Muscle of leg (tissue), 11 donors: Measurements from ENCODE around the gene INPP5A. TPM values are rescaled to one million over a fixed set of nuclear protein-coding genes. Genes with fewer than 3 reads are reported as not detected.

Experiments used
- DNase-seq: peaks from one replicate; pipeline ENCODE4 v3.0.0; 2013
- H3K27ac ChIP-seq: one replicate; pipeline ENCODE4 v1.5.1; 2013; ENCODE audit warnings: mild to moderate bottlenecking, low read length, control low read depth
- H3K27me3 ChIP-seq: one replicate; pipeline ENCODE4 v1.6.1; 2013; ENCODE audit warnings: low read length; ENCODE audit not compliant: control insufficient read depth, insufficient read depth
- H3K36me3 ChIP-seq: one replicate; pipeline ENCODE4 v1.6.1; 2013; ENCODE audit warnings: low read length; ENCODE audit not compliant: control insufficient read depth, insufficient read depth
- H3K4me1 ChIP-seq: one replicate; pipeline ENCODE4 v1.6.1; 2013; ENCODE audit warnings: low read length; ENCODE audit not compliant: control insufficient read depth, insufficient read depth
- H3K4me3 ChIP-seq: one replicate; pipeline ENCODE4 v1.5.1; 2013; ENCODE audit warnings: low read length, control low read depth
- H3K9me3 ChIP-seq: replicated peaks from 2 replicates; pipeline ENCODE4 v1.6.1; 2013; ENCODE audit warnings: low read depth, low read length; ENCODE audit not compliant: control insufficient read depth
- WGBS: methylation state at CpG from one replicate; pipeline ENCODE4 v1.1.5; 2013; ENCODE audit warnings: missing lambda C conversion rate; ENCODE audit not compliant: insufficient coverage; 5-methylcytosine and 5-hydroxymethylcytosine counted together
- polyA plus RNA-seq, 8 donors: library from polyadenylated mRNA; unstranded; fragments of 120-200 nt; gene quantifications; one replicate each; pipeline versions ENCODE4 v1.2.1 to v1.2.3, GENCODE V29; 2013; ENCODE audit warnings: inconsistent platforms in 1 of 8, low replicate concordance in 1 of 8; ENCODE audit not compliant: insufficient read length in 8 of 8, insufficient read depth in 1 of 8
- total RNA-seq: library from RNA; stranded (reverse); fragments of 120-200 nt; gene quantifications from one replicate; pipeline ENCODE4 v1.2.4, GENCODE V29; 2013

Gene INPP5A
- total and polyA plus RNA-seq, 9 donors = 34.1 to 56.2 (median 44.7) TPM

DNA sequence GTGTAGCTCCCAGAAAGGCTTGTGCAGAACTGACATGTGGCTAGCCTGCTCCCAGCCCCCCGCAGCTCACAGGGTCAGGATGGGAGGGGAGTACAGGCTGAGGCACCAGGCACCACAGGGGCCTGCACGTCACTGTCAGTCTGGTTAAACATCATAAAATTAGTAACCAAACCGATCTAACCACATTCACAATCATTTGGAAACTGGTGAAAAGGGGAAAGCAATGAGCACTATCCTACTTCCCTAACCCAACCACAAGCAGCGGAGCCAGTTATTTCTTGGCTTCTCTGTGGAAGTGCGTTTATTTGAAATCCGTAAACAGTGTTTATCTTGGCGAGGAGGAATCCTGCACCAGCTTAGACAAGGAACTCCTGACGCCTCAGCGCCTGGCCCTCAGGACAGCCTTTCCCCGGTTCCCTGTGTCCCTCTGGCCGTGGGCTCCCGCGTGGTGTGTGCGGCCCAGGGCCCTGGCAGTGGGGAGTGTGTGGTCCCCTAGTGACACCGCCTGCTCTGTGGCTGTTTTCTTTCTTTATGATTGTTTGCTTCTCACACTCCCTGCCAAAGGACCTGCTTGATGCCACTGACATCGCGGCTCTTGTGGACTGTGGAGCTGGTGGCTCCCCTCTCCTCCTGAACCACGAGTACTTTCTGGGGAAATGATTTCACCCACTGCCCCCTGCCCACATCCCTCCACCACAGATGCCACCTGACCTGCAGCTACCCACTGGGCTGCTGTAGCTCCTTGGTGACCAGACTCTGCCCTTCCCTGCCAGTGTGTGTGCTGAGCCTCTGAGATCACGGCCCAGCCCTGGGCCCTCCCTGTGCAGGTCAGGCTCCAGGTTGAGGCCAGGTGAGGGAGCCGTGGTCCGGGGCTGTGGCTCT is 38.0 kb downstream of the INPP5A start:
- no peaks in the 10 kb centered on the region for H3K36me3 ChIP-seq
- no peaks in the 10 kb centered on the region for H3K27me3 ChIP-seq
- H3K4me3 ChIP-seq = no peak overlapping the region
- WGBS = 50% methylated on average over 8 of the region's 21 CpGs
- no peaks in the 10 kb centered on the region for H3K9me3 ChIP-seq
- peak; percentile 77 for DNase-seq
- peaks cover 38% of the 10 kb centered on the region for H3K4me1 ChIP-seq
- no peak overlapping the region for H3K27ac ChIP-seq

DNA sequence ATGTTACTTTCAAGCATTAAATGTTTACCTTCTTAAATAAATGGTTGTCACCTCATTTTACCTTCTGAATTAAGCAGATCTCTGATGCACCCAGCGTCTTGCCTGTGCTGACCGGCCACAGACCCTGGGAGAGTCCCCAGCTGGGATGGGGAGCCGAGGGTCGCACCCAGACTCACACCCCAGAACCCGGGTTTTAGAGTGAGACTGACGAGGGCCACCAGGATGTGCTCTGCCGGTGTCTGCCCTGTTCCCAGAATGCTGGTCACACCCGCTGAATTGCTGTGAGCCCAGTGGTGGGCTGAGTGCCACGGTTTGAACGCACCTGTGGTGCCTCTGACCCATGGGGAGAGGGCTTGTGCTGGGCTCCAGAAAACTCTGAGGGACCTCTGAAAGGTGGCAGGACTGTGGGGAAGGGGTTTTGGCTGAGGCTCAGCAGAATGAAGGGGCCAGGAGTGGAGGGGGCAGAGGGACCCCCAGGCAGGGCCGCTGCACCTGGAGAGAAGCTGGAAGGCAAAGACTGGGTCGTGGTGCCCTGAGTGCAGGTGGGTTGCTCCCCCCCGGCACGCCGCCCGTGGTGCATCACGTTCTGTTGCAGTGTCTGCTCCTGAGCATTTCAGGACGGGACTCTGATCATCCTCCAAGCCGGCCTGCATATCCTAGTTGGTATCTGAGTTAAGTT is 39.2 kb downstream of the INPP5A start:
- 81% methylated on average over 19 of the region's 19 CpGs for WGBS
- Histone ChIP-seq H3K27me3 (no peaks in the 10 kb centered on the region), H3K4me1 (peaks cover 34% of the 10 kb centered on the region), H3K36me3 (no peaks in the 10 kb centered on the region), H3K4me3 (no peak overlapping the region), H3K9me3 (no peaks in the 10 kb centered on the region), H3K27ac (no peak overlapping the region)
- no peak for DNase-seq

DNA sequence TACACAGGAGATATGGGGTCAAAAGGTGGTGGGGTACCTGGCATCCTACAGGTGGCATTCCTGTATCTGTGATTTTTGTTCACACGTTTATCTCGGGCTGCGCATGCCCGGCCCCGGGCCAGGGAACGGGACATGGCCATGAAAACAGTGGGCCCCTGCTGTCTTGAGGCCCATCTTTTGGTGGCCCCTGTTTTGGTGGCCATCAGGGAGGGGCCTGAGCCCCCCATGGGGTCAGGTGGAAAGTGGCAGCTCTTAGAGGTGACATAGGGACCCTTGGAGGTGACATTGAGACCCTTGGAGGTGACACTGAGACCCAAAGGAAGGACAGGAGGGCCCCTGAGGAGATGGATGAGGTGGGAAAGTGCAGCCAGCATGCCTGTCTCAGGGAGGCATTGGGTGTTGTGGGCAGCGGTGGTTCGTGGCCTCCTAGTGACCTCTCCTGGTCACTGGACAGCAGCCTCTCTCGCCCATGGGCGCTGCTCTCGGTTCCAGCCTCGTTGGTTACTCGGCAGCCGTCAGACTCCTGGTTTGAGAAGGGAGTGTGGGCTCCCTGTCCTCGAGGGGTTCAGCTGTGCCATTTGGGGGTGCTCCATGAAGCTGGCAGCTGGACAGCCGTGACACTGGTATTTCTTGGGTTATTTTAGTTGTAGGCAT is 39.9 kb downstream of the INPP5A start:
- H3K4me1 ChIP-seq = peaks cover 28% of the 10 kb centered on the region
- H3K27me3 ChIP-seq = no peaks in the 10 kb centered on the region
- no peak for DNase-seq
- H3K9me3 ChIP-seq = no peaks in the 10 kb centered on the region
- WGBS = 72% methylated on average over 16 of the region's 16 CpGs
- no peaks in the 10 kb centered on the region for H3K36me3 ChIP-seq
- no peak overlapping the region for H3K27ac ChIP-seq
- no peak overlapping the region for H3K4me3 ChIP-seq

DNA sequence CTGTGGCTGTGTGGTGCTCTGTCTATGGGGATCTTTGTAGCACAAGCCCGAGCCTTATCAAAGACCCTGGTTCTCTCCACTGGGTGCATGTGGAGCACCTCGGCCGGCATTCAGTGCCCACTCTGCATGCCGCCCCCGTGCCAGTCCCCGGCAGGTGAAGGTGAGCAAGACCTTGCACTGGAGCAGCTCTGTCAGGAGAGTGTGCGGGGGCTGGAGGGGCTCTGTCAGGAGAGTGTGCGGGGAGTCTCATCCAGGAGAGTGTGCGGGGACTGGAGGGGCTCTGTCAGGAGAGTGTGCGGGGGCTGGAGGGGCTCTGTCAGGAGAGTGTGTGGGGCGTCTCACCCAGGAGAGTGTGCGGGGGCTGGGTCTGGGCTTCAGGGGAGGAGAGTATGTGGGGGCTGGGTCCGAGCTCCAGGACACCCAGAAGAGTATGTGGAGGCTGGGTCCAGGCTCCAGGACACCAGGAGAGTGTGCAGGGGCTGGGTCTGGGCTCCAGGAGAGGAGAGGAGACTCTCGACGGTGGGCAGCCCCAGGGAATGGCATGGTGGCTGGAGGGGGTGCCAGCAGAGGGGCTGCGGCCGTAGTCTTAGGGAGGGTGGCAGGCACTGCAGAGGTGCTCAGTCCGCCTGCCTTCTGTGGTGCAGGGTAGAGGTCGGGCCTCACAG is 40.8 kb downstream of the INPP5A start:
- Histone ChIP-seq H3K27me3 (no peaks in the 10 kb centered on the region), H3K9me3 (no peaks in the 10 kb centered on the region), H3K36me3 (no peaks in the 10 kb centered on the region), H3K4me1 (peaks cover 24% of the 10 kb centered on the region), H3K27ac (no peak overlapping the region), H3K4me3 (no peak overlapping the region)
- no peak for DNase-seq
- 62% methylated on average over 18 of the region's 19 CpGs for WGBS

DNA sequence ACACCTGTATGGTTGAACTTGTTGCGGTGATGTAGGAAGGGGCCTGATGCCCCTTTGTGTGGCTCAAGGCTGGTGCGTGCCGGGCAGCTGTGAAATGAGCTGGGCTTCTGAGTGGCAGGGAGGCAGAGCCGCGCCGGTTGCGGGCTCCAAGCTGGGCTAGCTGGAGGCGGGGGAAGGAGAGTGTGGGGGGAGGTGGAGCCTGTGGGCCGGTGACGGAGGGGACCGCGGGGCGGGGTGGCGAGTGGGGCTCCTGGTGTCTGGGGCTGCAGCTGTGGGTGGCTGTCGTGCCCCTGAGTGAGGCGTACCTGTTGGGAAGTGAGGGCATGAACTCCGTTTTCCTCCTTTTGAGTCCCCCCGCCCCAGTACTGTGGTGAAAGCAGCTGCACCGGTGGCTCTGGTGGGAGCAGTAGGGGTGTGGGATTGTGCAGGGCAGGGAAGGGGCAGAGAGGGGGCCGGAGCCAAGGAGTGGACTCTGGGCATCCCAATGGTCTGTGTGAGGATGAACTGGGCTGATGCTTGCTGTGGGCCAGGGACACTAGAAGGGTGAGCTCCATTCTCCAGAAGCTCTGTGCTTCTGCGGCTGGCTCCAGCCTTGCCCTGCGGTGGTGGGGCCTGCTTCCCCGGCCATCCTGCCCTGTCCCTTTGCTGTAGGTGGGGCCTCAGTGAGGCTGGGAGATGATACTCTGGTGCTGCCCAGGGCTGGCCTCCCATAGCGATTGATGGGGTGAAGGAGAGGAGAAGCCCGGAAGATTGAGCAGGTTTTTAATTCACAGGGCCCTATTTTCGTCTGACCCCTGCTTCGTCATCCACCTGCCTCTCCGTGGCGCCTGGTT is 41.7 kb downstream of the INPP5A start:
- Histone ChIP-seq H3K9me3 (no peaks in the 10 kb centered on the region), H3K4me1 (peaks cover 24% of the 10 kb centered on the region), H3K36me3 (no peaks in the 10 kb centered on the region), H3K4me3 (no peak overlapping the region), H3K27ac (no peak overlapping the region), H3K27me3 (no peaks in the 10 kb centered on the region)
- DNase-seq = no peak
- 52% methylated on average over 19 of the region's 29 CpGs for whole genome bisulfite sequencing

DNA sequence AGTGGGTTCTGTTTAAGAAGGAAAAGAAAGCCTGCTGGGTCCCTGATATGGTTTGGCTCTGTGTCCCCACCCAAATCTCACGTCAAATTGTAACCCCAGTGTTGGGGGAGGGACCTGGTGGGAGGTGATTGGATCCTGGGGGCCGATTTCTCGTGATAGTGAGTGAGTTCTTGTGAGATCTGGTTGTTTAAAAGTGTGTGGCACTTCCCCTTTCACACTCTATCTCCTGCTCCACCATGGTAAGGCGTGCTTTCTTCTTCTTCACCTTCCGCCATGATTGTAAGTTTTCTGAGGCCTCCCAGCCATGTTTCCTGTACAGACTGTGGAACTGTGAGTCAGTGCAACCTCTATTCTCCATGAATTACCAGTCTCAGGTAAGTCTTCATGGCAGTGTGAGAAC is 42.6 kb downstream of the INPP5A start:
- Histone ChIP-seq H3K9me3 (no peaks in the 10 kb centered on the region), H3K27ac (no peak overlapping the region), H3K27me3 (no peaks in the 10 kb centered on the region), H3K4me1 (peaks cover 18% of the 10 kb centered on the region), H3K36me3 (no peaks in the 10 kb centered on the region), H3K4me3 (no peak overlapping the region)
- DNase-seq = no peak
- WGBS = no CpG with 5 or more reads among the region's 5 CpGs

DNA sequence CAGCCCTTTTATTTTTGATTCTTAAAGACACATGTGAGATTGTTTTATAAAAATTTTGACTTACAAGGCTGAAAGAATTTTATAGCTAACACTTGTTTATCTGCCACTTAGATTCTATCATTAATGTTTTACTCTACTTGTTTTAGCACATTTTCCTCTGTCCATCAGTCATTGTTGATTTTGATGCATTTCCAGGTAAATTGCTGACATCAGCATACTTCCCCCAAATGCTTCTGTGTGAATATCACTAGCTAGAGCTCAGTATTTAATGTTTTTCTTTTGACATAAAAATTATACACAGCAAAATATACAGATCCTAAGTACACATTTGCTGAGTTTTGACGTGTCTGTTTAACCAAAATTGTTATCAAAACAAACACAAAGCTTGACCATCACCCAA is 43.0 kb downstream of the INPP5A start:
- Histone ChIP-seq H3K27me3 (no peaks in the 10 kb centered on the region), H3K36me3 (no peaks in the 10 kb centered on the region), H3K4me1 (peaks cover 14% of the 10 kb centered on the region), H3K27ac (no peak overlapping the region), H3K4me3 (no peak overlapping the region), H3K9me3 (no peaks in the 10 kb centered on the region)
- 71% methylated on average over 1 of the region's 1 CpG for WGBS
- no peak for DNase-seq

DNA sequence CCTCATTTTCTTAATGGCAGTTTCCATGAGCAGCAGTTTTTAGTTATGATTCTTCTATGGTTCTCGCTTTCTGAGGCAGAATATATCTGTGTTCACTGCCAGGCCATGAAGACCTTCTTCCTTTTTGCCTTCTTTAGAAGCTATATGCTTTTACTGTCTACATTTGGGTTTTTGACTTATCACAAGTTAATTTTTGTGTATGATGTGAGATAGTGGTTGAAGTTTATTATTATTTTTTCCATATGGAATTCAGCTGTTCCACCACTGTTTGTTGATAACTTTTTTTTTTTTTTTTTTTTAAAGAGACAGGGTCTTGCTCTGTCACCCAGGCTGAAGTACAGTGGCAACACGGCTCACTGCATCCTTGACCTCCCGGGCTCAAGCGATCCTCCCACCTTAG is 44.5 kb downstream of the INPP5A start:
- Histone ChIP-seq H3K4me3 (no peak overlapping the region), H3K27ac (no peak overlapping the region), H3K27me3 (no peaks in the 10 kb centered on the region), H3K36me3 (no peaks in the 10 kb centered on the region), H3K4me1 (peaks cover 22% of the 10 kb centered on the region), H3K9me3 (no peaks in the 10 kb centered on the region)
- DNase-seq = no peak
- WGBS = no CpG with 5 or more reads among the region's 4 CpGs

DNA sequence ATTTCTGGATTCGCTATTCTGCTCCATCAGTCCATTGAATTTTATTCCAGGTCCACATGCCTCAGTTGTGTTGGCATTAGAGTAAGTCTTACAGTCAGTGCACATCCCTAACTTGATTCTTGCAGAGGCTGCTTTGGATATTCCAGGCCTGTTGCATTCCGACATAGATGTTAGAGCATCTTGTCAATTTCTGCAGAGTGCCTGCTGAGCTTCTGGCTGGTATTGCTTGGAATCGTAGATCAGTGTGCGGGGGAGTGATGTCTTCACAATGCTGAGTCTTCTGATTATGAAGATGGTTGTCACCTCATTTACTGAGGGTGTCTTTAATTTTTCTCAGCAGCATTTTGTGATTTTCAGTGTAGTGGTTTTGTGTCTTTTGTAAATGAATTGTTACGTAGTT is 45.2 kb downstream of the INPP5A start:
- H3K4me1 ChIP-seq = peaks cover 28% of the 10 kb centered on the region
- 92% methylated on average over 3 of the region's 5 CpGs for WGBS
- H3K36me3 ChIP-seq = no peaks in the 10 kb centered on the region
- no peak overlapping the region for H3K27ac ChIP-seq
- no peaks in the 10 kb centered on the region for H3K9me3 ChIP-seq
- no peaks in the 10 kb centered on the region for H3K27me3 ChIP-seq
- no peak for DNase-seq
- H3K4me3 ChIP-seq = no peak overlapping the region
